ENCODE measurements around the gene SYCN.

DNA sequence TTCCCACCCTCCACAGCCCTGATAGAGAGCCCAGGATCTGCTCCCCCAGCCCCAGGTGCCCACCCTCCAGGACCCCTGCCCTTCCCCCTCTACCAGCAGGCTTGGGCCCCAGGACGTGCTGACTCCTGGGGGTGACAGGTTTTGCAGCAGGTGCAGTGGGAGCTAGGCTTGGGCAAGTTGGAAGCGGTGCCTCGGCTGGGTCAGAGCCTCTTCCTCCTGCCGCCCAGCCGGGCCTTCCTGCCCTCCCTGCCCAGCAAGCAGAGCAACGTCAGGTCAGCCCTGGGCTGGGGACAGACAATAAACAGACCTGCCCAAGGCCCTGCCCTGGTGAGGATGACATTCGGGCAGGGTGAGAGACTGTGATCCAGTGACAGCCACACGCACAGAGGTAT is 16.5 kb downstream of the SYCN start:
- TF ChIP-seq CTCF (IDR thresholded peaks at IDR 0.05 in 2 of 3, conservative IDR thresholded peaks at IDR 0.05 in 1 of 3; ENCODE audit: borderline replicate concordance in 1 of 3, insufficient read depth in 1 of 3, low read depth in 2 of 3, low read length in 2 of 3) (no peak), YY1 (IDR thresholded peaks at IDR 0.05; ENCODE audit: extremely low read depth, insufficient replicate concordance, low read depth, low read length) (no peak), POLR2AphosphoS5 (IDR thresholded peaks at IDR 0.05; ENCODE audit: low read depth, low read length) (no peak), ZFX (IDR thresholded peaks at IDR 0.05) (no peak), SP1 (IDR thresholded peaks at IDR 0.05; ENCODE audit: low read depth) (no peak), EZH2 (IDR thresholded peaks at IDR 0.05) (no peak), TCF7L2 (IDR thresholded peaks at IDR 0.05; ENCODE audit: borderline replicate concordance, extremely low read depth, insufficient read depth, insufficient read length) (no peak), RAD21 (IDR thresholded peaks at IDR 0.05; ENCODE audit: low read depth) (no peak)

Measured in HCT116 (cell line).